HL-60 (cell line): ENCODE data around the gene SAMD10.

ENCODE experiments used
- DNase-seq, 2 experiments: peaks; one replicate each; pipeline ENCODE4 v3.0.0-alpha.2; 2010 to 2020; ENCODE audit warnings: low read depth in 1 of 2, low spot score in 1 of 2
- H3K27ac ChIP-seq: fragments of 250-450 bp; sonication (Bioruptor Pico); replicated peaks from 2 replicates; pipeline ENCODE4 v1.5.1; 2020; ENCODE audit warnings: mild to moderate bottlenecking, moderate library complexity
- H3K27me3 ChIP-seq: fragments of 250-450 bp; sonication (Bioruptor Pico); 2 replicates; pipeline ENCODE4 v1.5.1; 2021; ENCODE audit warnings: mild to moderate bottlenecking, moderate library complexity; ENCODE audit not compliant: insufficient read depth, poor library complexity, severe bottlenecking
- H3K4me3 ChIP-seq: replicated peaks from 2 replicates; pipeline ENCODE4 v1.5.1; 2011; ENCODE audit warnings: mild to moderate bottlenecking, control low read depth, low read length; ENCODE audit not compliant: insufficient read depth
- GABPA ChIP-seq: IDR thresholded peaks from 2 replicates; pipeline ENCODE4 v1.6.1; 2012; ENCODE audit warnings: low read depth
- POLR2AphosphoS5 ChIP-seq: IDR thresholded peaks from 2 replicates; pipeline ENCODE4 v1.6.1; 2012; ENCODE audit warnings: low read depth
- SPI1 ChIP-seq: IDR thresholded peaks from 2 replicates; pipeline ENCODE4 v1.6.1; 2012; ENCODE audit warnings: low read depth, mild to moderate bottlenecking, borderline replicate concordance
- TF ChIP-seq, protein P1 (sequence below): IDR thresholded peaks from one replicate; pipeline ENCODE4 v1.5.1; 2011; ENCODE audit warnings: low read length, control low read depth, inconsistent platforms; ENCODE audit not compliant: insufficient read depth
- TF ChIP-seq, protein P2 (sequence below): IDR thresholded peaks from 2 replicates; pipeline ENCODE4 v1.6.1; 2012; ENCODE audit warnings: low read depth; ENCODE audit not compliant: insufficient replicate concordance

The SAMD10 gene

DNA sequence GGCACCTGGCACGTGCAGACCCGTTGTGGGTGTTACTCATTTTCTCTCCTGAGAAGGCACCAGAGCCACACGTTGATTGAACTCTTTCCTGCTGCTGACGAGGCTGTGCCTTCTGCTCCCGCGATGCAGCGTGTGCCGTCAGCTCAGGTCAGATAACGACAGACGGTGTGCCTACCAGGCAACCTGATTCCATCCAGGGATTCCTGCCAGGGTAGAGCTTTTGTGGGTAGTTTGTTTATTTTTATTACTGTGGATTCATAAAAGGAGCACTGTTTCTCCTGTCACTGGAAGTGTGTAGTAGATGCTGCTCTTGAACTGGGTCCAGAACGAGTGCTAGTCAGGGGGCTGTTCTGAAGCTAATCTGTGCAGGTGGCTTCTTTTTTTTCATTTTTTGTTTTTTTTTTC is 22.2 kb upstream of the SAMD10 start:
- DNase-seq = no peak
- H3K27ac ChIP-seq = no peak overlapping the region
- H3K27me3 ChIP-seq = no peaks in the 10 kb centered on the region
- no peak overlapping the region for H3K4me3 ChIP-seq
- TF ChIP-seq, protein P1, sequence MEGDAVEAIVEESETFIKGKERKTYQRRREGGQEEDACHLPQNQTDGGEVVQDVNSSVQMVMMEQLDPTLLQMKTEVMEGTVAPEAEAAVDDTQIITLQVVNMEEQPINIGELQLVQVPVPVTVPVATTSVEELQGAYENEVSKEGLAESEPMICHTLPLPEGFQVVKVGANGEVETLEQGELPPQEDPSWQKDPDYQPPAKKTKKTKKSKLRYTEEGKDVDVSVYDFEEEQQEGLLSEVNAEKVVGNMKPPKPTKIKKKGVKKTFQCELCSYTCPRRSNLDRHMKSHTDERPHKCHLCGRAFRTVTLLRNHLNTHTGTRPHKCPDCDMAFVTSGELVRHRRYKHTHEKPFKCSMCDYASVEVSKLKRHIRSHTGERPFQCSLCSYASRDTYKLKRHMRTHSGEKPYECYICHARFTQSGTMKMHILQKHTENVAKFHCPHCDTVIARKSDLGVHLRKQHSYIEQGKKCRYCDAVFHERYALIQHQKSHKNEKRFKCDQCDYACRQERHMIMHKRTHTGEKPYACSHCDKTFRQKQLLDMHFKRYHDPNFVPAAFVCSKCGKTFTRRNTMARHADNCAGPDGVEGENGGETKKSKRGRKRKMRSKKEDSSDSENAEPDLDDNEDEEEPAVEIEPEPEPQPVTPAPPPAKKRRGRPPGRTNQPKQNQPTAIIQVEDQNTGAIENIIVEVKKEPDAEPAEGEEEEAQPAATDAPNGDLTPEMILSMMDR = no peak
- TF ChIP-seq, protein P2, sequence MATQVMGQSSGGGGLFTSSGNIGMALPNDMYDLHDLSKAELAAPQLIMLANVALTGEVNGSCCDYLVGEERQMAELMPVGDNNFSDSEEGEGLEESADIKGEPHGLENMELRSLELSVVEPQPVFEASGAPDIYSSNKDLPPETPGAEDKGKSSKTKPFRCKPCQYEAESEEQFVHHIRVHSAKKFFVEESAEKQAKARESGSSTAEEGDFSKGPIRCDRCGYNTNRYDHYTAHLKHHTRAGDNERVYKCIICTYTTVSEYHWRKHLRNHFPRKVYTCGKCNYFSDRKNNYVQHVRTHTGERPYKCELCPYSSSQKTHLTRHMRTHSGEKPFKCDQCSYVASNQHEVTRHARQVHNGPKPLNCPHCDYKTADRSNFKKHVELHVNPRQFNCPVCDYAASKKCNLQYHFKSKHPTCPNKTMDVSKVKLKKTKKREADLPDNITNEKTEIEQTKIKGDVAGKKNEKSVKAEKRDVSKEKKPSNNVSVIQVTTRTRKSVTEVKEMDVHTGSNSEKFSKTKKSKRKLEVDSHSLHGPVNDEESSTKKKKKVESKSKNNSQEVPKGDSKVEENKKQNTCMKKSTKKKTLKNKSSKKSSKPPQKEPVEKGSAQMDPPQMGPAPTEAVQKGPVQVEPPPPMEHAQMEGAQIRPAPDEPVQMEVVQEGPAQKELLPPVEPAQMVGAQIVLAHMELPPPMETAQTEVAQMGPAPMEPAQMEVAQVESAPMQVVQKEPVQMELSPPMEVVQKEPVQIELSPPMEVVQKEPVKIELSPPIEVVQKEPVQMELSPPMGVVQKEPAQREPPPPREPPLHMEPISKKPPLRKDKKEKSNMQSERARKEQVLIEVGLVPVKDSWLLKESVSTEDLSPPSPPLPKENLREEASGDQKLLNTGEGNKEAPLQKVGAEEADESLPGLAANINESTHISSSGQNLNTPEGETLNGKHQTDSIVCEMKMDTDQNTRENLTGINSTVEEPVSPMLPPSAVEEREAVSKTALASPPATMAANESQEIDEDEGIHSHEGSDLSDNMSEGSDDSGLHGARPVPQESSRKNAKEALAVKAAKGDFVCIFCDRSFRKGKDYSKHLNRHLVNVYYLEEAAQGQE = no peak
- TF ChIP-seq GABPA = no peak
- TF ChIP-seq POLR2AphosphoS5 = no peak
- no peak for TF ChIP-seq SPI1

DNA sequence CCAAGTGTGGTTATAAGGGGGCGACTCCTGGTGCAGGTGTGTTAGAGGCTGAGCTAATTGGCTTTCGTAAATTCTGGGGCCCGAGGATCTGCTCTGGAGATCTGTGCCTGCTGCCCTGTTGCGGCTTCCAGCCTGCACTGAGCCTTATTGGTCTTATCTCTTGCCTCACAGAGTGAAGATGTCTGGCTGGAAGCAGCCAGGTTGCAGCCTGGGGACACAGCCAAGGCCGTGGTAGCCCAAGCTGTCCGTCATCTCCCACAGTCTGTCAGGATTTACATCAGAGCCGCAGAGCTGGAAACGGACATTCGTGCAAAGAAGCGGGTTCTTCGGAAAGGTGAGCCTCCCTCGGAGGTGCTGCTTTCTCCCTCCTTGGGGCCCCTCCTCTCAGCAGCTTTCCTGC is 21.5 kb upstream of the SAMD10 start:
- TF ChIP-seq, protein P1 = no peak
- TF ChIP-seq, protein P2 = no peak
- TF ChIP-seq SPI1 (no peak), POLR2AphosphoS5 (no peak)

DNA sequence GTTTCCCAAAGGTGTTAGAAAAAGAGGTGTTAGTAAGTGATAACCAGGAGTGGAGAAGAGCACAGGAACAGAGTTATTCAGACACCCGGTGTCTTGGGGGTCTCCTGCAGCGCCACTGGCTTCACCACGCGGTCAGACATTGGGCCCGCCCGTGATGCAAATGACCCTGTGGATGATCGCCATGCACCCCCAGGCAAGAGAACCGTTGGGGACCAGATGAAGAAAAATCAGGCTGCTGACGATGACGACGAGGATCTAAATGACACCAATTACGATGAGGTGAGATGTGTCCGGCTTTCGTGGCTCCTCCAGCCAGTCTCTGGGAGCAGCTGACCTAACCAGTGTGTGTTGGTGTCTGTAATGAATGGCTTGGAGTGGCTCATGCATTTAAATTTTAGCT is 3.5 kb upstream of the SAMD10 start:
- TF ChIP-seq SPI1 (no peak), POLR2AphosphoS5 (no peak), GABPA (no peak)
- TF ChIP-seq, protein P2 = no peak
- TF ChIP-seq, protein P1 = no peak
- Histone ChIP-seq H3K4me3 (no peak overlapping the region), H3K27ac (no peak overlapping the region), H3K27me3 (no peaks in the 10 kb centered on the region)
- DNase-seq = no peak

More for the DNA sequence above, 21.5 kb upstream of the SAMD10 start:
- Histone ChIP-seq H3K27me3 (no peaks in the 10 kb centered on the region), H3K4me3 (no peak overlapping the region), H3K27ac (no peak overlapping the region)
- DNase-seq = no peak
